ACC112 (cell line): ENCODE results near the gene MMP15.

Experiments
- H2AFZ ChIP-seq: fragments of 200-600 bp; sonication (generic); one replicate; pipeline ENCODE4 v1.6.0; 2017; ENCODE audit warnings: antibody characterized with exemption, low read length; ENCODE audit not compliant: unreplicated experiment
- H3K27ac ChIP-seq: fragments of 200-600 bp; sonication (generic); 2 replicates; pipeline ENCODE4 v1.5.1; 2014; ENCODE audit warnings: low read depth, mild to moderate bottlenecking, antibody characterized with exemption, low read length, moderate library complexity
- H3K27me3 ChIP-seq: fragments of 200-600 bp; sonication (generic); 2 replicates; pipeline ENCODE4 v1.6.1; 2014; ENCODE audit warnings: mild to moderate bottlenecking, antibody characterized with exemption, low read length, moderate library complexity, mixed read lengths; ENCODE audit not compliant: insufficient read depth
- H3K36me3 ChIP-seq: fragments of 200-600 bp; sonication (generic); 2 replicates; pipeline ENCODE4 v1.6.1; 2016; ENCODE audit warnings: mild to moderate bottlenecking, antibody characterized with exemption, low read length, moderate library complexity, mixed read lengths; ENCODE audit not compliant: insufficient read depth
- H3K4me1 ChIP-seq: fragments of 200-600 bp; sonication (generic); one replicate; pipeline ENCODE4 v1.6.1; 2016; ENCODE audit warnings: low read length, mixed read lengths; ENCODE audit not compliant: insufficient read depth, unreplicated experiment, control insufficient read depth
- H3K4me3 ChIP-seq: fragments of 200-600 bp; sonication (generic); 2 replicates; pipeline ENCODE4 v1.5.1; 2014; ENCODE audit warnings: mild to moderate bottlenecking, low read depth, low read length
- H3K79me2 ChIP-seq: fragments of 200-600 bp; sonication (generic); one replicate; pipeline ENCODE4 v1.6.0; 2016; ENCODE audit warnings: low read length; ENCODE audit not compliant: control insufficient read depth, unreplicated experiment, insufficient read depth

Gene MMP15

DNA sequence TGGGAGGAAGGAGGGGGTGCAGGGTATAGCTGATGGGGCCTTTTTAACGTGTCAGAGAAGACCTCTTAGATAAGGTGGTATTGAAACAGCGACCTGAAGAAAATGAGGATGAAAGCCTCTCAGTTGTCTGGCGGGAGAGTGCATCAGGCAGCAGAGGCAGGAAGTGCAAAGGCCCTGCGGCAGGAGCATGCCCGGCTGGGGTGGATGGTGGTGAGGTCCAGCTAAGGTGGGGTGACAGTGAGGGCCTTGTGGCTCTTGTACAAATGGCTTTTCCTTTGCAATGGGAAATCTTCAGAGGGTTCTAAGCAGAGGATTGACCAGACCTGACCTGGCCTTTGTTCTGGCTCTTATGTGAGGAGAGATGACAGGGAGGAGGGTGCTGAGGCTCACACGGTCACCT, 11.4 kb downstream of the MMP15 start:
- Histone ChIP-seq H2AFZ (no peak overlapping the region), H3K4me3 (no peak overlapping the region), H3K36me3 (no peaks in the 10 kb centered on the region), H3K79me2 (no peaks in the 10 kb centered on the region), H3K27me3 (no peaks in the 10 kb centered on the region), H3K27ac (no peak overlapping the region), H3K4me1 (no peaks in the 10 kb centered on the region)

DNA sequence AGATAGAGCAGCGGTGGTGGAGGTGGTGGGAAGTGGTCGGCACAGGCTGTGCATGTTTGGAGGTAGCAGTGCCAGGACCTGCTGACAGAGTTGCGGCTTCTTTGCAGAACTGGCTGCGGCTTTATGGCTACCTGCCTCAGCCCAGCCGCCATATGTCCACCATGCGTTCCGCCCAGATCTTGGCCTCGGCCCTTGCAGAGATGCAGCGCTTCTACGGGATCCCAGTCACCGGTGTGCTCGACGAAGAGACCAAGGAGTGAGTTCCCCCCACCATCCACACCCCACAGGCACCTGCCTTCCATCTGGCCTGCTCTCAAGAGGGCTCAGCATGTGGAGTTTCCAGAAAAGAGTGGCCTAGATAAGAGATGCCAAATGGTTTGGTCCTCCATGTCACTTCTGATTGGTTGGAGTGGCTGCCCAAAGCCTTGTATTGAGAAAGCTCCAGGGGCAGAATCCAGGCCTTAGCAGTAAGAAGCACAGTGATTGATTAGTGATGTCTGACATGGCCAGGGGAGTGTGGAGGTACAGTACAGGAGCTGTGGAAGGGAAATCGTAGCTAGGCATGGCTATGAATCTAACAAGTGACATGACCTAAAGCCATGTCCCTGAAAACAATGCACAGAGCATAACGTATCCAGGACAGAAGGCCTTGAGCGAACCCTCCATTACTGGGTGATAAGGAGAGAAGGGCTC, 12.0 kb downstream of the MMP15 start:
- H3K79me2 ChIP-seq = no peaks in the 10 kb centered on the region
- H3K27me3 ChIP-seq = no peaks in the 10 kb centered on the region
- no peaks in the 10 kb centered on the region for H3K4me1 ChIP-seq
- no peak overlapping the region for H3K4me3 ChIP-seq
- H2AFZ ChIP-seq = no peak overlapping the region
- no peak overlapping the region for H3K27ac ChIP-seq
- H3K36me3 ChIP-seq = no peaks in the 10 kb centered on the region

DNA sequence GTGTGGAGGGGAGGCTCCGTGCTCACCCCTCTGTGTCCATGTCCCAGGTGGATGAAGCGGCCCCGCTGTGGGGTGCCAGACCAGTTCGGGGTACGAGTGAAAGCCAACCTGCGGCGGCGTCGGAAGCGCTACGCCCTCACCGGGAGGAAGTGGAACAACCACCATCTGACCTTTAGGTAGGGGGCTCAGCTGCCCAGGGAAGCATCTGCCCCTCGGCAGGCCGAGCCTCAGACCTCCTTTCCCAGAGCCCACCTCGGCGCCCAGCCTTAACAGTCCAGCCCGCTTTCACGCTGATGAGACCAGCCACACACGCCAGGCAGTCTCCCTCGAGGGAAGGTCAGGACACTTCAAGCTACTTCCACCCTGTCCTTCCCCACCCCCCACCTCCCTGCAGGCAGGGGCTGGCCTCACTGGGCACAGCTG, 12.7 kb downstream of the MMP15 start:
- H3K4me1 ChIP-seq = no peaks in the 10 kb centered on the region
- H3K79me2 ChIP-seq = no peaks in the 10 kb centered on the region
- H3K4me3 ChIP-seq = no peak overlapping the region
- no peaks in the 10 kb centered on the region for H3K27me3 ChIP-seq
- no peak overlapping the region for H2AFZ ChIP-seq
- H3K36me3 ChIP-seq = no peaks in the 10 kb centered on the region
- H3K27ac ChIP-seq = no peak overlapping the region

DNA sequence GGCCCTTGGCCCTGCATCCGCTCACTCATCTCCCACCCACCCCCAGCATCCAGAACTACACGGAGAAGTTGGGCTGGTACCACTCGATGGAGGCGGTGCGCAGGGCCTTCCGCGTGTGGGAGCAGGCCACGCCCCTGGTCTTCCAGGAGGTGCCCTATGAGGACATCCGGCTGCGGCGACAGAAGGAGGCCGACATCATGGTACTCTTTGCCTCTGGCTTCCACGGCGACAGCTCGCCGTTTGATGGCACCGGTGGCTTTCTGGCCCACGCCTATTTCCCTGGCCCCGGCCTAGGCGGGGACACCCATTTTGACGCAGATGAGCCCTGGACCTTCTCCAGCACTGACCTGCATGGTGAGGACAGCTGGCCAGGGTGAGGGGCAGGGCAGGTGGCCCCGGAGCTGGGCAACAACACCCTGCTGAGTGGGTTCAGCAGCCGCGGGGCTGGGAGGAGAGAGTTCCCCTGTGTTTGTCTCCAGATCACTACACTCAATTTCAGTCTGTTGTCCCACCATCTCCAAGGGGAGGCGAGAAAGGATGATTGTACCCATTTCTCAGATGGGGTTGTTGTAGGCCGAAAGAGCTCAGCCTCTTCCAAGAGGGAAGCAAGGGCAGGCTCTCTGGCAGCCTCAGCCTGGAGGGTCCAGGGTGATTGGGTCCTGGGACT, 14.4 kb downstream of the MMP15 start:
- Histone ChIP-seq H3K4me3 (no peak overlapping the region), H3K27me3 (no peaks in the 10 kb centered on the region), H3K79me2 (no peaks in the 10 kb centered on the region), H2AFZ (no peak overlapping the region), H3K36me3 (no peaks in the 10 kb centered on the region), H3K4me1 (no peaks in the 10 kb centered on the region), H3K27ac (no peak overlapping the region)

DNA sequence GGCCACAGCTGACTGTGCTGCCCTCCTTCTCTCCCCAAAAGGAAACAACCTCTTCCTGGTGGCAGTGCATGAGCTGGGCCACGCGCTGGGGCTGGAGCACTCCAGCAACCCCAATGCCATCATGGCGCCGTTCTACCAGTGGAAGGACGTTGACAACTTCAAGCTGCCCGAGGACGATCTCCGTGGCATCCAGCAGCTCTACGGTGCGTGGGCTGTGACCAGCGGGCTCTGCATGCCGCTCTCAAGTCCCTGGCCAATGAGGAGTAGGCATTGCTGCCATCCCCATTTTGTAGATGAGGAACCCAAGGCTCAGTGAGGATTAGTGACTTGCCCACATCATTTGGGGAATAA, 14.9 kb downstream of the MMP15 start:
- Histone ChIP-seq H3K4me1 (no peaks in the 10 kb centered on the region), H3K79me2 (no peaks in the 10 kb centered on the region), H2AFZ (no peak overlapping the region), H3K4me3 (no peak overlapping the region), H3K36me3 (no peaks in the 10 kb centered on the region), H3K27ac (no peak overlapping the region), H3K27me3 (no peaks in the 10 kb centered on the region)

DNA sequence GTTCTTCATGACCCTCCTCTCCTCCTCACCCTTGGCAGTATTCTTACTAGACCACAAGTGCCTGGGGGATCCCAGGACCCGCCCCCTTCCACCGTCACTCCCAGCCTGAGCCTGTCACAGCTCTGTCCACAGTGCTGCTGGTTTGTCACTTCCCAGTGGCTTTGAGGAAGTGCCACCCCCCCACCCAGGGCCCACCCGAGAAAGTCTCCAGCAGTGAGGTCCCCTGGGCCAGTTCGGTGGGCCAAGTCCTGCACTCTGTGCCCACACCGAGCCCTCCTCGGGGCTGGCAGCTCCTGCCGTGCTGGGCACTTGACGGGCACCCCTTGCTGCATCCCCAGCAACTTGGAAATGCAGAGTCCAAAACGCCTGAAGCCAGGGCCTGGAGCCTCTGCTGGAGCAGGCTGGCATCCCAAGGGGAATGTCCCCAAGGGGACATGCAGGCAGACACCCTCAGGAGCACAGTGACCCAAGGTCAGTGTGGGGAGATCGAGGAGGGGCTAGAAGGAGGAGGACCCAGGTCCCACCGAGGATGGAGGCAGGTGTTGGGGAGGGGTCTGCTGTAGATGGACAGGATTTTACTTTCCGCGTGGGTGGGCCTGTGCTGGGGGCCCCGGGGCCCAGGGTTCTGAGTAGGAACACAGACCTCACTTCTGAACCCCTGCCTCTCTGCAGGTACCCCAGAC, 15.5 kb downstream of the MMP15 start:
- H3K36me3 ChIP-seq = no peaks in the 10 kb centered on the region
- H3K27me3 ChIP-seq = no peaks in the 10 kb centered on the region
- no peaks in the 10 kb centered on the region for H3K4me1 ChIP-seq
- no peak overlapping the region for H3K27ac ChIP-seq
- H3K79me2 ChIP-seq = no peaks in the 10 kb centered on the region
- H3K4me3 ChIP-seq = no peak overlapping the region
- H2AFZ ChIP-seq = no peak overlapping the region

DNA sequence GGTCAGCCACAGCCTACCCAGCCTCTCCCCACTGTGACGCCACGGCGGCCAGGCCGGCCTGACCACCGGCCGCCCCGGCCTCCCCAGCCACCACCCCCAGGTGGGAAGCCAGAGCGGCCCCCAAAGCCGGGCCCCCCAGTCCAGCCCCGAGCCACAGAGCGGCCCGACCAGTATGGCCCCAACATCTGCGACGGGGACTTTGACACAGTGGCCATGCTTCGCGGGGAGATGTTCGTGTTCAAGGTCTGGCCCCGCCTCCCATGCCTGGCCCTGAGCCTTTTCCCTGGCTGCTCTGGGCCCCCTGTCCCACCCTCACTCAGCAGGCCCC, 16.0 kb downstream of the MMP15 start:
- Histone ChIP-seq H2AFZ (no peak overlapping the region), H3K36me3 (no peaks in the 10 kb centered on the region)

DNA sequence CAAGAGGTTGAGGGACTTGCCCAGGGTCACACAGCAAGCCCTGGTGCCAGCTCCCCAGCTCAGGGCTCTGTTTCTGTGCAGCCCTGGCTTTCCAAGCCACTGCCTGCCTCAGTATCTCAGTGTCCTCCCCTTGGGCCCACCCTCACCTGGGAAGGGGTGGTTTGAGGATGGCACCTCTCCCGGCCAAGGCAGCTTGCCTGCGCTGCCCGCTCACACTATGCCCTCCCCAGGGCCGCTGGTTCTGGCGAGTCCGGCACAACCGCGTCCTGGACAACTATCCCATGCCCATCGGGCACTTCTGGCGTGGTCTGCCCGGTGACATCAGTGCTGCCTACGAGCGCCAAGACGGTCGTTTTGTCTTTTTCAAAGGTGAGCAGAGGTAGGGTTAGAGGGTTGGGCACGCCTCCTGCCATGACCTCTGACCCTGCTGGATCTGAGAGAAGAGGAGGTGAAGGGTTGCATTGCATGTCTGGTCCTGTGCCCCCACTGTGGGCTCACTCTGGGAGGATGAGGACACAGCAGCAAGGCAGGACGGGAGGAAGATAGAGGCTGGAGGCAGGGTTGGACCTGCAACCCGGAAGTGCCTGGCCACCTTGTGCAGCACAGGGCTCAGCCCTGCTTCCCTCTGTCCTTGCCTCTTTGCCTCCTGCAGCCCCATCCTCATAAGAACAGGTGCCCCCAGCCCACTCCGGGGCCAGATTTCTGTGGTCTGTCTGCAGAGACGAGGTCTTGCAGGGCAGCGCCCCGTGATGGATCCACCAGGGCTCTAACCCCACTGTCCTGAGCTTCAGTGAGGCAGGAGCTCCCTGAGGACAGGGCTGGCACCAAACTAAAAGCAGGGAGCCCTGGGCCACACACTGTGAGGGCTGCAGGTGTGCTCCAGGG, 16.7 kb downstream of the MMP15 start:
- H3K27ac ChIP-seq = no peak overlapping the region
- no peaks in the 10 kb centered on the region for H3K27me3 ChIP-seq
- no peaks in the 10 kb centered on the region for H3K36me3 ChIP-seq
- H2AFZ ChIP-seq = no peak overlapping the region
- no peaks in the 10 kb centered on the region for H3K4me1 ChIP-seq
- no peaks in the 10 kb centered on the region for H3K79me2 ChIP-seq
- H3K4me3 ChIP-seq = no peak overlapping the region

More for the DNA sequence above, 16.0 kb downstream of the MMP15 start:
- H3K4me1 ChIP-seq = no peaks in the 10 kb centered on the region
- no peak overlapping the region for H3K27ac ChIP-seq
- no peaks in the 10 kb centered on the region for H3K27me3 ChIP-seq
- H3K79me2 ChIP-seq = no peaks in the 10 kb centered on the region
- H3K4me3 ChIP-seq = no peak overlapping the region

DNA sequence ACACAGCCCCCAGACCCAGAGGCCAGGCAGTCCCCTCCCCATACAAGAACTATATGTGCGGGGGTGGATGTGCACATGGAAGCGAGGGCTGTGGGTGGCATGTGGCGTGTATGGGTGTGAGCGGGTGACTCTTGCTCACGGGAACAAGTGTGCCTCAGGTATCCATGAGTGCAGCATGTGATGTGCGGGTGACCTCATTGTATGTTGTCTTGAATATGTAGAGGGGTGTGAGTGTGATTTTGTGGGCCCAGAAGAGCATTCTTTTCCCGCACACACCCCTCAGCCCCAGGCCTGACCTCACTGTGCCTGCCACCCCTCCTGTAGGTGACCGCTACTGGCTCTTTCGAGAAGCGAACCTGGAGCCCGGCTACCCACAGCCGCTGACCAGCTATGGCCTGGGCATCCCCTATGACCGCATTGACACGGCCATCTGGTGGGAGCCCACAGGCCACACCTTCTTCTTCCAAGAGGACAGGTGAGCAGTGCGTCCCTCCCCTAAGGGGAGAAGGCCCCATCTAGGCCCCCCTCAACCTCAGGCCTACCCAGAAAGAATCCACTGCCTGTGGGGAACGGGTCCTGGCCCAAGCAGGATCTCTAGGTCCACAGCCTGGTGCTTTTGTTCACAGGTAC, 17.4 kb downstream of the MMP15 start:
- H2AFZ ChIP-seq = no peak overlapping the region
- H3K4me1 ChIP-seq = no peaks in the 10 kb centered on the region
- no peaks in the 10 kb centered on the region for H3K79me2 ChIP-seq
- H3K27ac ChIP-seq = no peak overlapping the region
- no peak overlapping the region for H3K4me3 ChIP-seq
- H3K27me3 ChIP-seq = no peaks in the 10 kb centered on the region
- H3K36me3 ChIP-seq = no peaks in the 10 kb centered on the region

DNA sequence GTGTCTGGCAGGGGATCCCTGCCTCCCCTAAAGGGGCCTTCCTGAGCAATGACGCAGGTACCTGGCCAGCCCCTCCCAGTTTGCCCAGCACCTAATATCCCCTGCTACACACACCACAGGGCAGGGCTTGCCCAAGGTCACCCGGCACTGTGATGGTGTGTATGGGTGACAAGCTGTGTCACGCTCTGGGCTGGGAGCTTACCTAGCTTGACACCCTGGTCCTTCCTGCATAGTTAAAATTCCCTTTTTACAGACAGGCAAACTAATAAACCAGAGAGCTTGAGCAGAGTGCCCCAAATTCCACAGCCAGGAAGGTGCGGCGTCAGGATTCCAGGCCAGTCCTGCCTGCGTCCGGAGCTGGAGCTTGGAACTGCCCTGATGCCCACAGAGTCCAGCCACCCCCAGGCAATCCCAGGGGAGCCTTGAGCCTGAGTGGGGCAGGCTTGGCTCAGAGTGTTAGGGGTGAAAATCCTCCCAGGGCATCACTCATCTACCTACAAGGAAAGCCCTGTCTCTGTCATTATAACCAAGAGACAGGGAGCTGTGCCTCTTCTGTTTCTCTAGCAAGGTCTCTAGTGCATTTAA, 18.1 kb downstream of the MMP15 start:
- Histone ChIP-seq H3K4me3 (no peak overlapping the region), H3K27me3 (no peaks in the 10 kb centered on the region), H3K79me2 (no peaks in the 10 kb centered on the region), H3K36me3 (no peaks in the 10 kb centered on the region), H3K4me1 (no peaks in the 10 kb centered on the region), H3K27ac (no peak overlapping the region), H2AFZ (no peak overlapping the region)
